CD4-positive, alpha-beta T cell treated with Interleukin-6 at 100 ng/mL for 8 hours (primary cell): Measurements from ENCODE around the gene APOC4.
"Not testable (repeated sequence)": the region's sequence is repeated elsewhere in the genome, so short reads cannot be mapped to it uniquely, and the experiment has no call there.

Source experiments
- DNase-seq: peaks from one replicate; pipeline ENCODE4 v3.0.0-alpha.2; 2020; ENCODE audit warnings: mixed read lengths, low spot score

The APOC4 gene

DNA sequence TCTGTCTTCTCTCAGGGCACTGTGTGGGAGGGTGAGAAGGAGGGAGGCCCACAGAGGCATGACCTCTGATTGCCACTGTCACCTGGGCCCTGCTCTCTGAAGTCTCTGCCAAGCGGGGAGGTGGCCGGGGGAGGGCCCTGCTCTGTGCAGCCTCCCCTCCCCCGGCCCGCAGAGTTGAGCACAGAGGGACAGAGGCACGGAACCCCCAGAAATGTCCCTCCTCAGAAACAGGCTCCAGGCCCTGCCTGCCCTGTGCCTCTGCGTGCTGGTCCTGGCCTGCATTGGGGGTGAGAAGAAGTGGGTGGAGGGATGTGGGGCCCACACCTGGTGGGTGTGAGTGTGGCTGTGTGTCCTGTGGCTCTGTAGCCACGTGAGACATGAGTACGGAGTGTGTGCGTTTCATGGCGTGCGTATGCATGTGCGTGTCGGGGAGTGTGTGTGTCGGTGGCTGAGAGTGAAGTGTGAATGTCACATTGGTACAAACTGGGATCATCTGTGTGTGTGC lies at the start of gene APOC4:
Gene APOC4, plus strand, starts transcription at position 171 of the 505 bp plus-strand sequence. Its CDS starts 41 bp downstream, at position 212.
- no peak for DNase-seq

DNA sequence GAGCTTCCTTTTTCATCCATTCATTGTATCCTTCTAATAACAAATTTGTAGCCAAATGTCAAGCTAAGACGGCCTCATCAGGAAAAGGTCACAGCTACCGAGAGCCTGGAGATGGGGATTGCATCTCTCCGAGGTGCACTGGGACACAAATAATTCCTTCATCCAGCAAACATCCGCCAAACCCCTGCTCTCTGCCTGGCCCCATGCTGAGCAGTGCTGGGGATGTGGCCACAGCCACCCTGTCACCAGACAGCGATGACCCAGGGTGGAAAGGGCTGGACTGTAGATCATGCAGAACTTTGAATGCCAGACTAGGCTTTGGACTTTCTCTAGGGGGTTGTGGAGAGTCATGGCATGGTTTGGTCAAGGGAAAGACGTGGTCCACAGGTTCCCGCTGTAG lies 49.1 kb upstream of the APOC4 start:
- DNase-seq: no peak

DNA sequence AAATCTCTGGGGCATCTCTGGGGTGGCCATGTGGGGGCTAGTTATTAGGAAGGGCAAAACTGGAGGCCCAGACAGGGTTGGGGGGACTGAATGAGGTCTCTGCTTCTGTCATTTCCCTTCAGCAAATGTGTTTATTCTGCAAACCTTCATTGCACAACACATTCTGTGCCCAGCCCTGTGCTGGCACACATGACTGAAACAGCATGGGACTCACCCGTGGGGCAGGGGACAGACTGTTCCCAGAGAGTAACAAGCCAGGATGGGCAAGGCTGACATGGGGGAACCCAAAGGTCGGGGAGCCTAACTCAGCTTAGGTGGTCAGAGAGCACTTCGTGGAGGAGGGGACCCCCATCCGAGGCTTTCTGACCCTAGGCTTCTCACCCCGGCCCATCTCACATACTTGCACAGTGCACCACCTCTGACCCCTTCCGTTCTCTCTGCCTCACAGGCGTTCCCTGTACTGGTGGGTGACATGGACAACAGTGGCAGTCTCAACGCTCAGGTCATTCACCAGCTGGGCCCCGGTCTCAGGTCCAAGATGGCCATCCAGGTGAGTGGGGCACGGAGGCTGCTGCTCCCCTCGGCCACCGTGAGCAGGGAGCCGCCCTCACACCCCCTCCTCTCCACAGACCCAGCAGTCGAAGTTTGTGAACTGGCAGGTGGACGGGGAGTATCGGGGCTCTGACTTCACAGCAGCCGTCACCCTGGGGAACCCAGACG lies 48.5 kb upstream of the APOC4 start:
- no peak for DNase-seq

DNA sequence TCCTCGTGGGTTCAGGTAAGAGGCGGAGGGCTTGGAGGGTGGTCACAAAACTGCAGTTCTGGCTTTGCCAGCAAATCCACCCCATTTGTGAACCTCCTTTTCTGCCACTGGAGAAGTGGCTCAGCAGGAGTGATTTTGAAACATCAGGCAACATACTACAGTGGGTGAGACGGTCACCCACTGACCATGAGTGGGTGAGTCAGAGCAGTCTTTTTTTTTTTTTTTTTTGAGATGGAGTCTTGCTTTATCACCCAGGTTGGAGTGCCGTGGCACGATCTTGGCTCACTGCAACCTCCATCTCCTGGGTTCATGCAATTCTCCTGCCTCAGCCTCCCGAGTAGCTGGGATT lies 48.0 kb upstream of the APOC4 start:
- DNase-seq: no peak

DNA sequence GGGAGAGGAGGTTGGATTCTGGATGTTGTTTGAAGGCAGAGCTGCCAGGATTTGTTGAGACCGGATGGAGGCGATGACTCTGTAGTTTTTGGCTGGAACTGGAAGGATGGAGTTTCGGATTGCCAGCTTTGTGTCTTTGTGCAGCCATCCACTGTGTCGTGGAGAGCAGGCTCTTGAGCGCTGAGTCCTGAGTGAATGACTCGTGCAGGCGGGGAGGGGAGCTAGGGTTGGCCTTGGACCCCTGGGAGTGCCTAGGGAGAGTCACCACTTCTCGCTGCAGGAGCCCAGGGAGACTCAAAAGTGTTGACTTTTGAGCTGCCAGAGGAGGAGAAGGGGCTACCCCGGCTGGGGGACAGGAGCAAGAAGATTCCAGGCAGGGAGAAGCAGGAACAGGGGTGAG lies 47.1 kb upstream of the APOC4 start:
- no peak for DNase-seq

DNA sequence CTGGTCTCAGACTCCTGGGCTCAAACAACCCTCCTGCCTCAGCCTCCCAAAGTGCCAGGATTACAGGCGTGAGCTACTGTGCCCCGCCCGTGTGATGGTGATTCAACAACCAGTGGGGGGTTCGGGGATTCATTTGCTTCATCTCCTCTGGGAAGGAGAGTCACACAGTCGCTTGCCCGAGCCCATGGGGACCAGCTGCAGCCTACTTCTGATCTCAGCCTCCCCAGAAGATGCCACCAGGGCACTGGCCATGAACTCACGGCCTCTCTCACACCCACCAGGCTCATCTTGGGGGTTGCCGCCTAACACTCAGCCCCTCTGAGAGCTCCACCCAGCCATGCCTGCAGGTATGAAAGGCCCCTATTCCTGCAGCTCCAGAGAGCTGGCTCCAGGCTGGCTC lies 44.2 kb upstream of the APOC4 start:
- DNase-seq: no peak

DNA sequence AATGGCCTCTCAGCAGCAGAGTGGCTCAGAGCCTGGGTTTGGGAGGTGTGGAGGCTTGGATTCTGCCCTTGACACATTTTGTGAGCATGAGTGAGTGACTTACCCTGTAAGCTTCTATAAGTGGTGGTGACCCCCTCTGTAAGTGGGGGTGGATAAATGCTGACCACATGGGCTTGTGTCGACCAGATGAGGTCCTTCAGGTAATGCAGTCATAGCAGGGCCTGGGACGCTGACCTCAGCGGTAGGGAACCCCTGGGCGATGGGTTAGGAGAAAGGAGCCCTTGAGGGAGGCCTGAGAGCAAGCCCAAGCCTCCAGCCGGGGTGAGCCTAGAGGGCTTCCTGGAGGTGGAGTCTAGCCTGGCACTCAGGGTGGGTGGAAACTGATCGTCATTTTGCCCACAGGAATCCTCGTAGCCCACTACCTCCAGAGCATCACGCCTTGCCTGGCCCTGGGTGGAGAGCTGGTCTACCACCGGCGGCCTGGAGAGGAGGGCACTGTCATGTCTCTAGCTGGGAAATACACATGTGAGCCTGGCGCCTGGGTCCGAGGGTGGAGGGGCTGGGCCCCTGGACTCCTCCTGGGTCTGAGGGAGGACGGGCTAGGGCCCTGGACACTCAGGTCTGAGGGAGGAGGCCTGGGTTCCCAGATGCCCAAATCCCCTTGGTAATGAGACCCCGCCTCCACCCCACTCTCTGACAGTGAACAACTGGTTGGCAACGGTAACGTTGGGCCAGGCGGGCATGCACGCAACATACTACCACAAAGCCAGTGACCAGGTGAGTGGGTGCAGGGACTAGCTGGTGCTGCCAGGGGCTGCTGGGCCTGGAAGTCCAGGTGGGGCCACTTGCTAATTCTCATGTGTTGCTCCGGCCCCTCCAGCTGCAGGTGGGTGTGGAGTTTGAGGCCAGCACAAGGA lies 41.5 kb upstream of the APOC4 start:
- DNase-seq: no peak

GRCh38 chr19:44903216-44903601 lies 38.8 kb upstream of the APOC4 start:
- DNase-seq: no peak

DNA sequence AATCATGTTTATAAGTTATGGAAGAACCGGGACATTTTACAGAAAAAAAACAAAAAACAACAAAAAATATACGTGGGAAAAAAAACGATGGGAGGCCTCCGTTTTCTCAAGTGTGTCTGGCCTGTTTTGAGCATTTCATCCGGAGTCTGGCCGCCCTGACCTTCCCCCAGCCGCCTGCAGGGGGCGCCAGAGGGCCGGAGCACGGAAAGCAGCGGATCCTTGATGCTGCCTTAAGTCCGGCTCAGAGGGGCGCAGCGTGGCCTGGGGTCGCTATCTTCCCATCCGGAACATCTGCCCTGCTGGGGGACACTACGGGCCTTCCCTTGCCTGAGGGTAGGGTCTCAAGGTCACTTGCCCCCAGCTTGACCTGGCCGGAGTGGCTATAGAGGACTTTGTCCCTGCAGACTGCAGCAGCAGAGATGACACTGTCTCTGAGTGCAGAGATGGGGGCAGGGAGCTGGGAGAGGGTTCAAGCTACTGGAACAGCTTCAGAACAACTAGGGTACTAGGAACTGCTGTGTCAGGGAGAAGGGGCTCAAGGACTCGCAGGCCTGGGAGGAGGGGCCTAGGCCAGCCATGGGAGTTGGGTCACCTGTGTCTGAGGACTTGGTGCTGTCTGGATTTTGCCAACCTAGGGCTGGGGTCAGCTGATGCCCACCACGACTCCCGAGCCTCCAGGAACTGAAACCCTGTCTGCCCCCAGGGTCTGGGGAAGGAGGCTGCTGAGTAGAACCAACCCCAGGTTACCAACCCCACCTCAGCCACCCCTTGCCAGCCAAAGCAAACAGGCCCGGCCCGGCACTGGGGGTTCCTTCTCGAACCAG lies 38.2 kb upstream of the APOC4 start:
- peak; percentile 65 for DNase-seq

DNA sequence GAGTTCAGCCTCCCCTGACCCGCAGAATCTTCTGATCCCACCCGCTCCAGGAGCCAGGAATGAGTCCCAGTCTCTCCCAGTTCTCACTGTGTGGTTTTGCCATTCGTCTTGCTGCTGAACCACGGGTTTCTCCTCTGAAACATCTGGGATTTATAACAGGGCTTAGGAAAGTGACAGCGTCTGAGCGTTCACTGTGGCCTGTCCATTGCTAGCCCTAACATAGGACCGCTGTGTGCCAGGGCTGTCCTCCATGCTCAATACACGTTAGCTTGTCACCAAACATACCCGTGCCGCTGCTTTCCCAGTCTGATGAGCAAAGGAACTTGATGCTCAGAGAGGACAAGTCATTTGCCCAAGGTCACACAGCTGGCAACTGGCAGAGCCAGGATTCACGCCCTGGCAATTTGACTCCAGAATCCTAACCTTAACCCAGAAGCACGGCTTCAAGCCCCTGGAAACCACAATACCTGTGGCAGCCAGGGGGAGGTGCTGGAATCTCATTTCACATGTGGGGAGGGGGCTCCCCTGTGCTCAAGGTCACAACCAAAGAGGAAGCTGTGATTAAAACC lies 37.5 kb upstream of the APOC4 start:
- no peak for DNase-seq

DNA sequence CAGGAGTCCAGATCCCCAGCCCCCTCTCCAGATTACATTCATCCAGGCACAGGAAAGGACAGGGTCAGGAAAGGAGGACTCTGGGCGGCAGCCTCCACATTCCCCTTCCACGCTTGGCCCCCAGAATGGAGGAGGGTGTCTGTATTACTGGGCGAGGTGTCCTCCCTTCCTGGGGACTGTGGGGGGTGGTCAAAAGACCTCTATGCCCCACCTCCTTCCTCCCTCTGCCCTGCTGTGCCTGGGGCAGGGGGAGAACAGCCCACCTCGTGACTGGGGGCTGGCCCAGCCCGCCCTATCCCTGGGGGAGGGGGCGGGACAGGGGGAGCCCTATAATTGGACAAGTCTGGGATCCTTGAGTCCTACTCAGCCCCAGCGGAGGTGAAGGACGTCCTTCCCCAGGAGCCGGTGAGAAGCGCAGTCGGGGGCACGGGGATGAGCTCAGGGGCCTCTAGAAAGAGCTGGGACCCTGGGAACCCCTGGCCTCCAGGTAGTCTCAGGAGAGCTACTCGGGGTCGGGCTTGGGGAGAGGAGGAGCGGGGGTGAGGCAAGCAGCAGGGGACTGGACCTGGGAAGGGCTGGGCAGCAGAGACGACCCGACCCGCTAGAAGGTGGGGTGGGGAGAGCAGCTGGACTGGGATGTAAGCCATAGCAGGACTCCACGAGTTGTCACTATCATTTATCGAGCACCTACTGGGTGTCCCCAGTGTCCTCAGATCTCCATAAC lies 36.4 kb upstream of the APOC4 start, which contains the start of gene APOE:
Gene APOE, plus strand, starts transcription at position 360 of the 724 bp plus-strand sequence. CDS start 829 bp downstream, outside the sequence.
- DNase-seq: no peak

DNA sequence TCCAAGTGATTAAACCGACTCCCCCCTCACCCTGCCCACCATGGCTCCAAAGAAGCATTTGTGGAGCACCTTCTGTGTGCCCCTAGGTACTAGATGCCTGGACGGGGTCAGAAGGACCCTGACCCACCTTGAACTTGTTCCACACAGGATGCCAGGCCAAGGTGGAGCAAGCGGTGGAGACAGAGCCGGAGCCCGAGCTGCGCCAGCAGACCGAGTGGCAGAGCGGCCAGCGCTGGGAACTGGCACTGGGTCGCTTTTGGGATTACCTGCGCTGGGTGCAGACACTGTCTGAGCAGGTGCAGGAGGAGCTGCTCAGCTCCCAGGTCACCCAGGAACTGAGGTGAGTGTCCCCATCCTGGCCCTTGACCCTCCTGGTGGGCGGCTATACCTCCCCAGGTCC lies 34.4 kb upstream of the APOC4 start:
- no peak for DNase-seq

- DNase-seq: no peak
These were observed 33.8 kb upstream of the APOC4 start for GRCh38 chr19:44908074-44908835.

GRCh38 chr19:44908836-44909261 lies 33.2 kb upstream of the APOC4 start:
- no peak for DNase-seq

DNA sequence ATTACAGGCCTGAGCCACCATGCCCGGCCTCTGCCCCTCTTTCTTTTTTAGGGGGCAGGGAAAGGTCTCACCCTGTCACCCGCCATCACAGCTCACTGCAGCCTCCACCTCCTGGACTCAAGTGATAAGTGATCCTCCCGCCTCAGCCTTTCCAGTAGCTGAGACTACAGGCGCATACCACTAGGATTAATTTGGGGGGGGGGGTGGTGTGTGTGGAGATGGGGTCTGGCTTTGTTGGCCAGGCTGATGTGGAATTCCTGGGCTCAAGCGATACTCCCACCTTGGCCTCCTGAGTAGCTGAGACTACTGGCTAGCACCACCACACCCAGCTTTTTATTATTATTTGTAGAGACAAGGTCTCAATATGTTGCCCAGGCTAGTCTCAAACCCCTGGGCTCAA lies 32.3 kb upstream of the APOC4 start:
- DNase-seq: no peak

DNA sequence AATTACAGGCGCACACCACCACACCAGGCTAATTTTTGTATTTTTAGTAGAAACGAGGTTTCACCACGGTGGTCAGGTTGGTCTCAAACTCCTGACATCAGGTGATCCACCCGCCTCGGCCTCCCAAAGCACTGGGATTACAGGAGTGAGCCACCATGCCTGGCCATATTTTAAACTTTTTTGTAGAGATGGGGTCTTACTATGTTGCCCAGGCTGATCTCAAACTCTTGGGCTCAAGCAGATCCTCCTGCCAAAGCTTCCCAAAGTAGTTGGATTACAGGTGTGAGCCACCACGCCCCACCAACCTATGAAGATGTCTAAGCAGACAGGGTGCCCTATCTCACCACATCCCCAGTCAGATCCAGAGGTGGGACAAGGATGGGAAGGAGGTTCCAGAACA lies 30.1 kb upstream of the APOC4 start:
- DNase-seq: not testable (repeated sequence)

- no peak for DNase-seq
These were observed 29.2 kb upstream of the APOC4 start for GRCh38 chr19:44912854-44913253.

DNA sequence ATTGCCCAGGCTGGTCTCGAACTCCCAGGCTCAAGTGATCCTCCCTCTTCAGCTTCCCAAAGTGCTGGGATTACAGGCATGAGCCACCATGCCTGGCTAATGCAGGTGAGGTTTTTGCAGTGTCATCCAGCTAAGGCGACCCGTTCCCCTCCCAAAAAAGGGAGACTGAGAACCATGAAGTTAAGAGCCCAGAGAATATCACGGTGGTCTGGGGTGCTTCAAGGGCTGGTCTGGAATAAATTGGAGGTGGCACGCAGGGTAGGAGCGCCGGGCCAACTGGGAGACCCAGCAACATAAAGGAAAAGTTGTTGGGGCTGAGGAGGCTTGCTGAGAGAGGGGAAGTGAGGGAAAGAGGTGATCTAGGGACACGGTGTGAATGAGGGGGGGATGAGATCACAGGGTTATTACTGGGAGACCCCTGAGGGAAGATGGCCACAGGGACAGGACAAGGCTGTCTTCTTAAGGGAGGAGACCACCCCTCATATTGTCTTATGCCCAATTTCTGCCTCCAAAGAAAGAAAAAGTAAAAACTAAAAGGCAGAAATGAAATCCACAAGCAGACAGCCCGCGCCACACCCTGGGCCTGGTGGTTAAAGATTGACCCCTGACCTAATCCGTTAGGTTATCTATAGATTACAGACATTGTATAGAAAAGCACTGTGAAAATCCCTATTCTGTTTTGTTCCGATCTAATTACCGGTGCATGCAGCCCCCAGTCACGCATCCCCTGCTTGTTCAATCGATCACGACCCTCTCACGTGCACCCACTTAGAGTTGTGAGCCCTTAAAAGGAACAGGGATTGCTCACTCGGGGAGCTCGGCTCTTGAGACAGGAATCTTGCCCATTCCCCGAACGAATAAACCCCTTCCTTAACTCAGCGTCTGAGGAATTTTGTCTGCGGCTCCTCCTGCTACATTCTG lies 28.3 kb upstream of the APOC4 start:
- not testable (repeated sequence) for DNase-seq
